ENCODE measurements around the gene SGMS2.

SGMS2 gene

DNA sequence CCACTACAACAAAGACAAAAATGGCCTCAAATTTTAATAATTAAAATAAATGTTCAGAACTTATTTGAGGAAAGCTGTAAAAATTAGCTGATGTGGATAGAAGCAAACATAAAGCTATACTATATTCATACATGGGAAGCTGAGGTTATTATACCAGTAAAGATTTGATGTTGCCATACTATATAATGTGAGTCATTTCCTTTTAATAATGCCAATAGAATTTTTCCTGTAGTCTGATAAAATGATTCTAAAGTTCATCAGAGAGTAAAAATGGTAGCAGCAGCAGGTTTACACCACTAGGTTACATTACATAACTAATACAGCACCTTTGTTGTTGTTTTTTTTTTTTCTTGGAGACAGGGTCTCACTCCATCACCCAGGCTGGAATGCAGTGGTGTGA is 61.1 kb downstream of the SGMS2 start:
- Histone ChIP-seq H3K4me3 (ENCODE audit: low read depth in 1 of 2, low read length in 1 of 2) (no peak overlapping the region), H3K27ac (no peak overlapping the region), H3K27me3 (no peaks in the 10 kb centered on the region), H3K36me3 (no peaks in the 10 kb centered on the region), H3K4me1 (ENCODE audit: control insufficient read depth in 1 of 2, insufficient read depth in 1 of 2, low read depth in 1 of 2, low read length in 1 of 2) (no peaks in the 10 kb centered on the region), H3K9me3 (no peaks in the 10 kb centered on the region)
- TF ChIP-seq, protein P1, sequence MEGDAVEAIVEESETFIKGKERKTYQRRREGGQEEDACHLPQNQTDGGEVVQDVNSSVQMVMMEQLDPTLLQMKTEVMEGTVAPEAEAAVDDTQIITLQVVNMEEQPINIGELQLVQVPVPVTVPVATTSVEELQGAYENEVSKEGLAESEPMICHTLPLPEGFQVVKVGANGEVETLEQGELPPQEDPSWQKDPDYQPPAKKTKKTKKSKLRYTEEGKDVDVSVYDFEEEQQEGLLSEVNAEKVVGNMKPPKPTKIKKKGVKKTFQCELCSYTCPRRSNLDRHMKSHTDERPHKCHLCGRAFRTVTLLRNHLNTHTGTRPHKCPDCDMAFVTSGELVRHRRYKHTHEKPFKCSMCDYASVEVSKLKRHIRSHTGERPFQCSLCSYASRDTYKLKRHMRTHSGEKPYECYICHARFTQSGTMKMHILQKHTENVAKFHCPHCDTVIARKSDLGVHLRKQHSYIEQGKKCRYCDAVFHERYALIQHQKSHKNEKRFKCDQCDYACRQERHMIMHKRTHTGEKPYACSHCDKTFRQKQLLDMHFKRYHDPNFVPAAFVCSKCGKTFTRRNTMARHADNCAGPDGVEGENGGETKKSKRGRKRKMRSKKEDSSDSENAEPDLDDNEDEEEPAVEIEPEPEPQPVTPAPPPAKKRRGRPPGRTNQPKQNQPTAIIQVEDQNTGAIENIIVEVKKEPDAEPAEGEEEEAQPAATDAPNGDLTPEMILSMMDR (IDR thresholded peaks at IDR 0.05), result no peak

DNA sequence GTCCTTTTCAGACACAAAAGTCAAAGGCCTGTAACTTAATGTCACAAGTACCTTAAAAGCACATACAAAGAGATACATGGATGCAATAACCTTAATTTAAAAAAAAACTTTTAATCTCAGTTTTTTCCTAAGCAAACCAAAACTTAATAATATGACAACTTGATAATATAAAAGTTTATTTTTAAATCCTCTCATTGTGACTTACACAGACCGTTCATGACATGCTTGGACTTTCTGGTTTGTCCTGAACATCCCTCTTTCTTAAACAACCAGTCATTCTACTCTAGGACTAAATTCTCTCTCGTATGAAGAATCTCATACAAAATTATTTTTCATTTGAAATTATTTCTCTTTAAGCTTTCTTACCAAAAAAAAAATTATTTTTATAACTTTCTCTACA is 63.5 kb downstream of the SGMS2 start:
- Histone ChIP-seq H3K9me3 (no peaks in the 10 kb centered on the region), H3K4me3 (ENCODE audit: low read depth in 1 of 2, low read length in 1 of 2) (no peak overlapping the region), H3K36me3 (no peaks in the 10 kb centered on the region), H3K27me3 (no peaks in the 10 kb centered on the region), H3K4me1 (ENCODE audit: control insufficient read depth in 1 of 2, insufficient read depth in 1 of 2, low read depth in 1 of 2, low read length in 1 of 2) (peaks cover under 1 to 4% of the 10 kb centered on the region in 2 experiments), H3K27ac (no peak overlapping the region)
- TF ChIP-seq, protein P1 (IDR thresholded peaks at IDR 0.05), result no peak

DNA sequence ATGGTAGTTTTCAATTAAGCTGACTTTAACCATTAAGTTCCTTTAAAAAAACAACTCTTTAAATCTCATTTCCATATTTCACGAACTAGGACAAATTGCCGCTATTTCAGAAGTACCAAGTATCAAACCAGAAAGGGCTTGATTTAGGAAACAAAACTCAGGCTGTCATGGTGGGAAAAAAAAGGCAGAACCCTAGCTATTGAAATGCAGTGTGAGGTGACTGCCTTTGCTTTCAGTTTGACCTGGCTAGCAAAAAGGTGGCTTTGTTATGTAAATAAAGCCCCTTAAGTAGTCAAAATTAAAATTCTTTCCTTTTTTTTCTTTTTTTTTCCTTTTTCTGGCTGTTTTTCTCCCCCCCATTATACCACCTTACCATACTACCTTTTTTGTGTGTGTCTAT is 66.0 kb downstream of the SGMS2 start:
- H3K27me3 ChIP-seq, result no peaks in the 10 kb centered on the region
- peaks cover 6 to 10% of the 10 kb centered on the region in 2 experiments for H3K4me1 ChIP-seq (ENCODE audit: control insufficient read depth in 1 of 2, insufficient read depth in 1 of 2, low read depth in 1 of 2, low read length in 1 of 2)
- H3K9me3 ChIP-seq, result no peaks in the 10 kb centered on the region
- TF ChIP-seq, protein P1 (IDR thresholded peaks at IDR 0.05), result no peak
- H3K27ac ChIP-seq, result no peak overlapping the region
- no peaks in the 10 kb centered on the region for H3K36me3 ChIP-seq
- H3K4me3 ChIP-seq (ENCODE audit: low read depth in 1 of 2, low read length in 1 of 2), result no peak overlapping the region

DNA sequence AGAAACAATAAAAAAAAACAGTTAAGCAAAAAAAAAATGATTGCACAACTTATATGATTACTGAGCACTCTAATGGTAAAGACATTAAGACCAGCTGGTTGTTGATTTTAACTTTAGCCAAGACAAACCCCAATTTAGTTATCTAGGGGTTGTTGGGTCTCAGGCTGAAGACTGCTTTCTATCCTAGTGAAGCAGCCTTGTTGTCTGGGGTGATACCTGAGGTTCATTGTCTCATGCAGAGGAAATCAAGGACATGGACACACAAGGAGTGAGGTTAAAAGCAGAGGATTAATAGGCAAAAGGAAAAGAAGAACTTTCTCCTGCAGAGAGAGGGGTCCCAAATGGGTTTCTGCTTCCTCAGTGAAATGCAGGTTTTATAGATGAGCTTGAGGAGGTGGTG is 66.6 kb downstream of the SGMS2 start:
- no peaks in the 10 kb centered on the region for H3K36me3 ChIP-seq
- no peaks in the 10 kb centered on the region for H3K27me3 ChIP-seq

DNA sequence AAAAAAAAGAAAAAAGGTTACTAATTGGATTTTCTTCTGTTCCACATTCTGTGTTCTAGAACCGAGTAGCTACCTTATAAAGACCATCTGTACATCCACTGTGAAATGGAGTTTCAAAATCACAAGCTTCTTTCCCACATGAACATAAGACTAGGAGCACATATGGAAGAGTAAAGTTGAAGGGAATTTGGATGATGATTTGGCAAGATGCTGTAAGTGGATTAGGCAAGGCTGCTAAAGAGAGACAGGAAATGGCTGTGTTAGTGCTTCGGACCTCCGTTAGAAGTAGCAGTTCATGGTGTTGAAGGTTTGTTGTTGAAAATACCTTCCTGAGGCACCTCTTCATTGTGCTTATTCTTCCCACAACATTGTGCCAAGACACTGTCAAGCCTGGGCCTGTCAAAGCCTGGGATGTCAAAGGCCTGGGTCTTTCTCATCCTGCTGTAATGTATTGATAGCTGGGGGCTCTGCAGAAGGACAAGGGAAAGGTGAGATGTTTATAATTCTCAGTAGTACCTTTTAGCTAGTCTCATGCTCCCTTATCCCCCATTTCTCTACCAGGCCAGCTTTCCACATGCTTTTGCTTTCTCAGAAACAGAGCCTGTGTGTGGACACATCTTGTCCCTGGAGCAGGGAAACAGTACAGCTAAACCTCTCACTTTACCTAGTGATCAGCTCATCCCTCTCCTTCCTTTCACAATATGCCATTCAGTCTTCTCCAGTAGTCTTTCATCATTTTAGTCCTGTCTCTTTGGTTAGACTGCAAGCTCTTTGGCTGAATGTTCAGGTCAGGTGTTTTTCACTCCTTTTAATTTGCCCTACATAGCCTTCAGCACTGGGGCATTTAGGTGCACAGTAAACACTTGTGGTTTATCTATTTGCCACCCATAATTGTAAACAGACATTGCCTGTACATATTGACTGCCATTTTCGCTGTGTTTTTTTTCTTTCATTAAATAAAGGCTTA is 68.7 kb downstream of the SGMS2 start:
- Histone ChIP-seq H3K27me3 (no peaks in the 10 kb centered on the region), H3K27ac (no peak overlapping the region), H3K9me3 (no peaks in the 10 kb centered on the region), H3K36me3 (no peaks in the 10 kb centered on the region), H3K4me3 (ENCODE audit: low read depth in 1 of 2, low read length in 1 of 2) (no peak overlapping the region), H3K4me1 (ENCODE audit: control insufficient read depth in 1 of 2, insufficient read depth in 1 of 2, low read depth in 1 of 2, low read length in 1 of 2) (peaks cover 6 to 10% of the 10 kb centered on the region in 2 experiments)
- TF ChIP-seq, protein P1 (IDR thresholded peaks at IDR 0.05), result no peak

More for the DNA sequence above, 66.6 kb downstream of the SGMS2 start:
- TF ChIP-seq, protein P1 (IDR thresholded peaks at IDR 0.05), result no peak
- Histone ChIP-seq H3K4me3 (ENCODE audit: low read depth in 1 of 2, low read length in 1 of 2) (no peak overlapping the region), H3K27ac (no peak overlapping the region), H3K4me1 (ENCODE audit: control insufficient read depth in 1 of 2, insufficient read depth in 1 of 2, low read depth in 1 of 2, low read length in 1 of 2) (peaks cover 6 to 10% of the 10 kb centered on the region in 2 experiments), H3K9me3 (no peaks in the 10 kb centered on the region)
